DOHH2 (cell line): ENCODE measurements around the gene PCDH9.

Experiments used
- EZH2phosphoT487 ChIP-seq: fragments of 200-600 bp; sonication (generic); IDR thresholded peaks from 2 replicates; pipeline ENCODE4 v1.6.1; 2017; ENCODE audit warnings: borderline replicate concordance, mild to moderate bottlenecking, antibody characterized with exemption, low read length, moderate library complexity, mixed read lengths
- TF ChIP-seq, protein P1 (sequence below): fragments of 200-600 bp; sonication (generic); IDR thresholded peaks from one replicate; pipeline ENCODE4 v1.5.1; 2014; ENCODE audit warnings: antibody characterized with exemption, mild to moderate bottlenecking, low read depth, low read length; ENCODE audit not compliant: poor library complexity, severe bottlenecking

DNA sequence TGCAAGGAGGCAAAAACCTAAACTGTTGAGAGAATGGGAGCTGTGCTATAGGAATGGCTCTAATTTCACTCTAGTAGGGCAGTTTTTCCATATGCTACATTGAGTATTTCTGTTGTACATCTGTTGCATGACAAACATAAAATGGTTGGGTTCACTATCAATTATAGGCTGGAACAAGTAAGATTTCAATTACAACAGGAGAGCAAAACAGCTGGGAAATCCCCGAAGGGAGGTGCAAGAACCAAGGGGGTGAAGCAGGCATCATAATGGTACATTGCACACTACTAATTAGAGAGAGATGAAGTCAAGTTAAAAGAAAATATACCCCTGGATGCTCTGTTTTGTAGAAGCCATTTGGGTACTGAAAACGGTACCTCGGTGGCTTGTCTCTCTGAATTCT lies 389.5 kb downstream of the PCDH9 start:
- TF ChIP-seq, protein P1, sequence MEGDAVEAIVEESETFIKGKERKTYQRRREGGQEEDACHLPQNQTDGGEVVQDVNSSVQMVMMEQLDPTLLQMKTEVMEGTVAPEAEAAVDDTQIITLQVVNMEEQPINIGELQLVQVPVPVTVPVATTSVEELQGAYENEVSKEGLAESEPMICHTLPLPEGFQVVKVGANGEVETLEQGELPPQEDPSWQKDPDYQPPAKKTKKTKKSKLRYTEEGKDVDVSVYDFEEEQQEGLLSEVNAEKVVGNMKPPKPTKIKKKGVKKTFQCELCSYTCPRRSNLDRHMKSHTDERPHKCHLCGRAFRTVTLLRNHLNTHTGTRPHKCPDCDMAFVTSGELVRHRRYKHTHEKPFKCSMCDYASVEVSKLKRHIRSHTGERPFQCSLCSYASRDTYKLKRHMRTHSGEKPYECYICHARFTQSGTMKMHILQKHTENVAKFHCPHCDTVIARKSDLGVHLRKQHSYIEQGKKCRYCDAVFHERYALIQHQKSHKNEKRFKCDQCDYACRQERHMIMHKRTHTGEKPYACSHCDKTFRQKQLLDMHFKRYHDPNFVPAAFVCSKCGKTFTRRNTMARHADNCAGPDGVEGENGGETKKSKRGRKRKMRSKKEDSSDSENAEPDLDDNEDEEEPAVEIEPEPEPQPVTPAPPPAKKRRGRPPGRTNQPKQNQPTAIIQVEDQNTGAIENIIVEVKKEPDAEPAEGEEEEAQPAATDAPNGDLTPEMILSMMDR, result no peak
- TF ChIP-seq EZH2phosphoT487, result no peak
